HepG2 (cell line): Measurements from ENCODE around the gene C19orf38. TPM values are rescaled to one million over a fixed set of nuclear protein-coding genes. Genes with fewer than 3 reads are reported as not detected.

Experiments used
- CEBPG ChIP-seq: IDR thresholded peaks from 2 replicates; pipeline ENCODE4 v1.6.1; 2016
- PBX3 ChIP-seq: sonication (generic); formaldehyde crosslinking; IDR thresholded peaks from 2 replicates; pipeline ENCODE4 v1.8.1; 2023; ENCODE audit warnings: missing genetic modification reagents, inconsistent platforms, borderline replicate concordance
- POGK ChIP-seq: sonication (generic); formaldehyde crosslinking; conservative IDR thresholded peaks from 2 replicates; pipeline ENCODE4 v1.8.0; 2022; ENCODE audit warnings: mild to moderate bottlenecking, moderate library complexity, missing genetic modification reagents
- POLR2AphosphoS5 ChIP-seq: IDR thresholded peaks from 2 replicates; pipeline ENCODE4 v1.6.1; 2012; ENCODE audit warnings: low read depth, low read length
- SMC3 ChIP-seq: IDR thresholded peaks from 2 replicates; pipeline ENCODE4 v1.6.1; 2011; ENCODE audit warnings: low read length, improper control_type of control experiment
- SP4 ChIP-seq: sonication (generic); formaldehyde crosslinking; IDR thresholded peaks from 2 replicates; pipeline ENCODE4 v1.8.1; 2023; ENCODE audit warnings: mild to moderate bottlenecking, missing genetic modification reagents
- TAF1 ChIP-seq: sonication (generic); formaldehyde crosslinking; IDR thresholded peaks from 2 replicates; pipeline ENCODE4 v1.4.0; 2020; ENCODE audit warnings: missing genetic modification reagents
- TAF15 ChIP-seq: fragments of 200-400 bp; formaldehyde crosslinking; IDR thresholded peaks from one replicate; pipeline ENCODE4 v1.6.1; 2018; ENCODE audit warnings: mild to moderate bottlenecking, low read depth, low read length; ENCODE audit not compliant: poor library complexity, severe bottlenecking
- WIZ ChIP-seq: sonication (generic); formaldehyde crosslinking; IDR thresholded peaks from 2 replicates; pipeline ENCODE4 v1.5.1; 2020; ENCODE audit warnings: mild to moderate bottlenecking, missing genetic modification reagents
- YEATS4 ChIP-seq: sonication (generic); formaldehyde crosslinking; IDR thresholded peaks from 2 replicates; pipeline ENCODE4 v1.4.0; 2020; ENCODE audit warnings: missing genetic modification reagents, borderline replicate concordance
- ZMAT3 ChIP-seq: sonication (generic); formaldehyde crosslinking; conservative IDR thresholded peaks from 2 replicates; pipeline ENCODE4 v1.7.0; 2021; ENCODE audit warnings: missing genetic modification reagents
- ZNF121 ChIP-seq: sonication (generic); formaldehyde crosslinking; IDR thresholded peaks from 2 replicates; pipeline ENCODE4 v1.5.0; 2020; ENCODE audit warnings: mild to moderate bottlenecking, missing genetic modification reagents
- ZNF616 ChIP-seq: sonication (generic); formaldehyde crosslinking; IDR thresholded peaks from 2 replicates; pipeline ENCODE4 v1.5.0; 2020; ENCODE audit warnings: low read depth, mild to moderate bottlenecking, missing genetic modification reagents
- ZNF703 ChIP-seq: sonication (generic); formaldehyde crosslinking; IDR thresholded peaks from 2 replicates; pipeline ENCODE4 v1.5.1; 2020; ENCODE audit warnings: missing genetic modification reagents, mild to moderate bottlenecking, moderate library complexity, borderline replicate concordance
- polyA plus RNA-seq, 8 experiments: library from polyadenylated mRNA; depleted of rRNA in 3 of 8; stranded (reverse) in 7 of 8; unstranded in 1 of 8; fragments of >200 nt; fragmentation: Illumina TruSeq in 4 of 8; extraction: Trizol in 4 of 8; gene quantifications; 2 replicates each; pipeline versions ENCODE4 v1.2.1 to v1.2.3, GENCODE V29; 2011 to 2016; ENCODE audit warnings: low read depth in 4 of 8, missing spikeins in 1 of 8, mixed read lengths in 1 of 8; ENCODE audit not compliant: insufficient read depth in 1 of 8
- total RNA-seq, 5 experiments: library from RNA; depleted of rRNA; stranded (reverse); fragments of >200 nt; fragmentation: Illumina TruSeq; extraction: Trizol; gene quantifications; 2 replicates each; pipeline ENCODE4 v1.2.3, GENCODE V29; 2016; ENCODE audit warnings: low read depth in 1 of 5
- TF ChIP-seq, protein P1 (sequence below): IDR thresholded peaks from 2 replicates; pipeline ENCODE4 v1.6.1; 2016; ENCODE audit warnings: mild to moderate bottlenecking, missing biosample characterization, missing genetic modification reagents
- TF ChIP-seq, protein P2 (sequence below): IDR thresholded peaks from 2 replicates; pipeline ENCODE4 v1.6.1; 2012; ENCODE audit warnings: low read length, improper control_type of control experiment

The C19orf38 gene
- total and polyA plus RNA-seq, 2 of the 13 experiments (the other 11 are each of a cell fraction or from before 2014, with no cell fraction given), result 0.11 TPM; not detected in 1

GRCh38 chr19:10835754-10836478, 12.3 kb upstream of the C19orf38 start, which contains the start of gene TMED1 (continued):
- TF ChIP-seq, protein P1, sequence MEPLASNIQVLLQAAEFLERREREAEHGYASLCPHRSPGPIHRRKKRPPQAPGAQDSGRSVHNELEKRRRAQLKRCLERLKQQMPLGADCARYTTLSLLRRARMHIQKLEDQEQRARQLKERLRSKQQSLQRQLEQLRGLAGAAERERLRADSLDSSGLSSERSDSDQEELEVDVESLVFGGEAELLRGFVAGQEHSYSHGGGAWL (CRISPR knock-in tag), result peak; percentile 54; the same call in 1 of the 2 replicates
- TF ChIP-seq ZNF703 (CRISPR knock-in tag), result no peak
- TF ChIP-seq SP4 (CRISPR knock-in tag), result peak; percentile 79
- 0 out of 2 replicates have a peak, but pooled peaks have one; percentile 0 for TF ChIP-seq ZNF121
- TF ChIP-seq PBX3, result no peak
- peak; percentile 69 for TF ChIP-seq POLR2AphosphoS5
- TF ChIP-seq TAF1, result peak; percentile 79
- peak; percentile 81; the same call in 1 of the 2 replicates for TF ChIP-seq YEATS4 (CRISPR knock-in tag)
- peak; percentile 44 for TF ChIP-seq TAF15
- no peak for TF ChIP-seq ZNF616 (CRISPR knock-in tag)
- TF ChIP-seq, protein P2, sequence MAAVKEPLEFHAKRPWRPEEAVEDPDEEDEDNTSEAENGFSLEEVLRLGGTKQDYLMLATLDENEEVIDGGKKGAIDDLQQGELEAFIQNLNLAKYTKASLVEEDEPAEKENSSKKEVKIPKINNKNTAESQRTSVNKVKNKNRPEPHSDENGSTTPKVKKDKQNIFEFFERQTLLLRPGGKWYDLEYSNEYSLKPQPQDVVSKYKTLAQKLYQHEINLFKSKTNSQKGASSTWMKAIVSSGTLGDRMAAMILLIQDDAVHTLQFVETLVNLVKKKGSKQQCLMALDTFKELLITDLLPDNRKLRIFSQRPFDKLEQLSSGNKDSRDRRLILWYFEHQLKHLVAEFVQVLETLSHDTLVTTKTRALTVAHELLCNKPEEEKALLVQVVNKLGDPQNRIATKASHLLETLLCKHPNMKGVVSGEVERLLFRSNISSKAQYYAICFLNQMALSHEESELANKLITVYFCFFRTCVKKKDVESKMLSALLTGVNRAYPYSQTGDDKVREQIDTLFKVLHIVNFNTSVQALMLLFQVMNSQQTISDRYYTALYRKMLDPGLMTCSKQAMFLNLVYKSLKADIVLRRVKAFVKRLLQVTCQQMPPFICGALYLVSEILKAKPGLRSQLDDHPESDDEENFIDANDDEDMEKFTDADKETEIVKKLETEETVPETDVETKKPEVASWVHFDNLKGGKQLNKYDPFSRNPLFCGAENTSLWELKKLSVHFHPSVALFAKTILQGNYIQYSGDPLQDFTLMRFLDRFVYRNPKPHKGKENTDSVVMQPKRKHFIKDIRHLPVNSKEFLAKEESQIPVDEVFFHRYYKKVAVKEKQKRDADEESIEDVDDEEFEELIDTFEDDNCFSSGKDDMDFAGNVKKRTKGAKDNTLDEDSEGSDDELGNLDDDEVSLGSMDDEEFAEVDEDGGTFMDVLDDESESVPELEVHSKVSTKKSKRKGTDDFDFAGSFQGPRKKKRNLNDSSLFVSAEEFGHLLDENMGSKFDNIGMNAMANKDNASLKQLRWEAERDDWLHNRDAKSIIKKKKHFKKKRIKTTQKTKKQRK, result no peak
- TF ChIP-seq CEBPG, result 0 out of 2 replicates have a peak, but pooled peaks have one; percentile 1
- TF ChIP-seq POGK (CRISPR knock-in tag), result peak; percentile 74
- TF ChIP-seq SMC3, result no peak
- peak; percentile 33; the same call in 1 of the 2 replicates for TF ChIP-seq ZMAT3 (CRISPR knock-in tag)
- 0 out of 2 replicates have a peak, but pooled peaks have one; percentile 73 for TF ChIP-seq WIZ
